LNCaP clone FGC (cell line): Measurements from ENCODE around the gene SUPT20HL2.

Experiments used
- DNase-seq: peaks from one replicate; pipeline ENCODE4 v3.0.0-alpha.2; 2011; ENCODE audit warnings: low read depth
- H3K4me3 ChIP-seq: 2 replicates; pipeline ENCODE4 v1.5.1; 2011; ENCODE audit warnings: mild to moderate bottlenecking, low read depth, low read length, control low read depth
- TF ChIP-seq, protein P1 (sequence below): IDR thresholded peaks from 2 replicates; pipeline ENCODE4 v1.5.1; 2012; ENCODE audit warnings: mild to moderate bottlenecking; ENCODE audit not compliant: control insufficient read depth, insufficient read depth; ENCODE audit errors: extremely low read depth

Gene SUPT20HL2

DNA sequence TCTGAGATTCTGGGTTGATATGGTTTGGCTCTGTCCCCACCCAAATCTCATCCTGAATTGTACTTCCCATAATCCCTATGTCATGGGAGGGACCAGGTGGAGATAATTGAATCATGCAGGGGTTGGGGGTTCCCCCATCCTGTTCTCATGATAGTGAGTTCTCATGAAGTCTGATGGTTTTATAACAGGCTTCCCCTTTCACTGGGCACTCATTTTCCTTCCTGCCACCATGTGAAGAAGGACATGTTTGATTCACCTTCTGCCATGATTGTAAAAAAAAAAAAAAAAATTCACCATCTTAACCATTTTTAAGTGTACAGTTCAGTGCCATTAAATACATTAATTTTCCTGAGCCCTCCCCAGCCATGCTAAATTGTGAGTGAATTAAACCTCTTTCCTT lies 42.6 kb downstream of the SUPT20HL2 start:
- no peak overlapping the region for H3K4me3 ChIP-seq
- no peak for DNase-seq
- TF ChIP-seq, protein P1, sequence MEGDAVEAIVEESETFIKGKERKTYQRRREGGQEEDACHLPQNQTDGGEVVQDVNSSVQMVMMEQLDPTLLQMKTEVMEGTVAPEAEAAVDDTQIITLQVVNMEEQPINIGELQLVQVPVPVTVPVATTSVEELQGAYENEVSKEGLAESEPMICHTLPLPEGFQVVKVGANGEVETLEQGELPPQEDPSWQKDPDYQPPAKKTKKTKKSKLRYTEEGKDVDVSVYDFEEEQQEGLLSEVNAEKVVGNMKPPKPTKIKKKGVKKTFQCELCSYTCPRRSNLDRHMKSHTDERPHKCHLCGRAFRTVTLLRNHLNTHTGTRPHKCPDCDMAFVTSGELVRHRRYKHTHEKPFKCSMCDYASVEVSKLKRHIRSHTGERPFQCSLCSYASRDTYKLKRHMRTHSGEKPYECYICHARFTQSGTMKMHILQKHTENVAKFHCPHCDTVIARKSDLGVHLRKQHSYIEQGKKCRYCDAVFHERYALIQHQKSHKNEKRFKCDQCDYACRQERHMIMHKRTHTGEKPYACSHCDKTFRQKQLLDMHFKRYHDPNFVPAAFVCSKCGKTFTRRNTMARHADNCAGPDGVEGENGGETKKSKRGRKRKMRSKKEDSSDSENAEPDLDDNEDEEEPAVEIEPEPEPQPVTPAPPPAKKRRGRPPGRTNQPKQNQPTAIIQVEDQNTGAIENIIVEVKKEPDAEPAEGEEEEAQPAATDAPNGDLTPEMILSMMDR = no peak

DNA sequence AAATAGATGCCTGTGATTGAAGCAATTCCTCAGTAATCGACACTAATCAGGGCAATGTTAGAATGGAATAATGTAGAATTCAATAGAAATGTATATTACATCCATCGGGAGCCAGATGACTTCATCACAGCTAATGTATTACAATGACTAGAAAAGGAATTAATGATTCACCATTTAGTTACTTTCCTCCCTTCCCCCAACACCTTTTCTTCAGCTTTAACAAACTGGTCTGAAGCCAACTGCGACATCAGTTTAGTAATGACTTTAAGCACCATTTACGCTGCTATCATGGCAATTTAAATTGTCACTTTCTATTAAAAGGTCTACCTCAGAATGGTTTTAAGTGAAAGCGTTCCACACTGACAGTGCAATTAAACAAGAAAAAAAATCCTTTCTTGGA lies 45.1 kb downstream of the SUPT20HL2 start:
- DNase-seq = no peak
- no peak overlapping the region for H3K4me3 ChIP-seq
- TF ChIP-seq, protein P1 = no peak

GRCh38 chrX:24266996-24267395 lies 46.9 kb downstream of the SUPT20HL2 start:
- no peak for DNase-seq
- TF ChIP-seq, protein P1 = no peak
- H3K4me3 ChIP-seq = no peak overlapping the region

DNA sequence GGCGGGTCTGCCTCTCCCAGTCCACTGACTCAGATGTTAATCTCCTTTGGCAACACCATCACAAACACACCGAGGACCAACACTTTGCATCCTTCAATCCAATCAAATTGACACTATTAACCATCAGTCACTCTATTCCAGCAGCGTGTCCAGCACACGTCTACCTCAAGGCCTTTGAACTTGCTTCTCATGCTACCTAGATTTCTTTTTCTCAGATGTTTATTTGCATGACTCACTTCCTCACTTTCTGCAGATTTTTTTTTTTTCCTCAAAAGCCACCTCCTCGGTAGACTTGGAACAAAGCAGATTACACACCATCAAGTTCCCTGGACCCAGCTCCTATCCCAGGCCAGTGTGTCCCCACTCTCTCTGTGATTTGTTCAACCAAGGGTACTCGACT lies 49.5 kb downstream of the SUPT20HL2 start:
- TF ChIP-seq, protein P1 = no peak
- H3K4me3 ChIP-seq = no peak overlapping the region
- no peak for DNase-seq

DNA sequence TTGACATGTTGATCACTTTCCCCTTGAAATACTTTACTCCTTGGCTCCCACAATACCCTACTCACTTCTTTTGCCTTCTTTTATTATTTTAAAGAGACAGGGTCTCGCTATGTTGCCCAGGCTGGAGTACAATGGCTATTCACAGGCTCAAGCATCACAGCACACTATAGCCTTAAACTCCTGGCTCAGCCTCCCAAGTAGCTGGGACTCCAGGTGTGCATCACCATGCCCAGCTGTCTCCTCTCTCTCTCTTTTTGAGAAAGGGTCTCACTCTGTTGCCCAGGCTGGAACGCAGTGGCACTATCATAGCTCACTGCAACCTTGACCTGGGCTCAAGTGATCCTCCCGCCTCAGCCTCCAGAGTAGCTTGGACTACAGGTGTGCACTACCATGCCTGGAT lies 51.6 kb downstream of the SUPT20HL2 start:
- TF ChIP-seq, protein P1 = no peak
- DNase-seq = no peak
- no peak overlapping the region for H3K4me3 ChIP-seq
